Adrenal gland (tissue), 12 donors: ENCODE measurements around the gene TRPV3. TPM values are rescaled to one million over a fixed set of nuclear protein-coding genes. Genes with fewer than 3 reads are reported as not detected.

Experiments
- DNase-seq, 7 donors: peaks; one replicate each; pipeline ENCODE4 v3.0.0-alpha.2; 2019 to 2020
- H3K27ac ChIP-seq, 5 donors: fragments of 200-600 bp; sonication (generic) in 4 of 5; 1 replicate in 3 of 5; 2 replicates in 2 of 5; pipeline versions ENCODE4 v1.5.1 to v1.8.0; 2016 to 2020; ENCODE audit warnings: mild to moderate bottlenecking in 1 of 5
- H3K27me3 ChIP-seq: fragments of 200-600 bp; 2 replicates; pipeline ENCODE4 v1.8.0; 2021
- H3K36me3 ChIP-seq, 2 donors: fragments of 200-600 bp; replicated peaks in 1 of 2; 1 replicate in 1 of 2; 2 replicates in 1 of 2; pipeline versions ENCODE4 v1.5.1 to v1.8.0; 2018 to 2022
- H3K4me1 ChIP-seq, 2 donors: fragments of 200-600 bp; replicated peaks in 1 of 2; 1 replicate in 1 of 2; 2 replicates in 1 of 2; pipeline versions ENCODE4 v1.5.1 to v1.8.0; 2018 to 2021
- H3K4me3 ChIP-seq, 4 donors: fragments of 200-600 bp; sonication (generic) in 3 of 4; one replicate each; pipeline ENCODE4 v1.5.1; 2016 to 2018
- H3K9me3 ChIP-seq, 3 donors: fragments of 200-600 bp; sonication (generic) in 1 of 3; replicated peaks in 1 of 3; 1 replicate in 2 of 3; 2 replicates in 1 of 3; pipeline versions ENCODE4 v1.5.1 to v1.8.0; 2016 to 2021
- CTCF ChIP-seq, 6 experiments: fragments of 450-650 bp in 4 of 6; fragments of 200-600 bp in 2 of 6; sonication (generic) in 1 of 6; IDR thresholded peaks; 1 replicate in 5 of 6; 2 replicates in 1 of 6; pipeline versions ENCODE4 v1.5.1 to v1.8.0; 2016 to 2021; ENCODE audit warnings: antibody characterized with exemption in 6 of 6, mild to moderate bottlenecking in 2 of 6, moderate library complexity in 1 of 6
- POLR2A ChIP-seq, 2 donors: fragments of 450-650 bp; IDR thresholded peaks; one replicate each; pipeline ENCODE4 v1.6.1; 2017; ENCODE audit warnings: antibody characterized with exemption in 2 of 2, mild to moderate bottlenecking in 2 of 2, moderate library complexity in 1 of 2
- WGBS, 4 donors: extraction: QIAGEN DNeasy Blood & Tissue Kit in 2 of 4; methylation state at CpG; one replicate each; pipeline versions ENCODE4 v1.1.5 to v1.1.7; 2013 to 2017; 5-methylcytosine and 5-hydroxymethylcytosine counted together
- intact Hi-C, 2 donors: fragments of 100-400 bp; cut with DNase I; formaldehyde crosslinking; loops; one replicate each; pipeline versions ENCODE4 v1.14.1 to v1.15.0; 2022 to 2023
- polyA plus RNA-seq, 3 donors: library from polyadenylated mRNA; stranded (reverse); fragments of 200-250 nt in 2 of 3; fragments of 350-450 nt in 1 of 3; fragmentation: Illumina TruSeq in 1 of 3; extraction: RNeasy Lipid Tissue Mini Kit (QIAGEN cat#74804) in 1 of 3; gene quantifications; one replicate each; pipeline ENCODE4 v1.2.3, GENCODE V29; 2013 to 2014
- total RNA-seq, 9 donors: library from RNA; depleted of rRNA in 4 of 9; stranded (reverse); fragments of >200 nt in 4 of 9; fragments of 120-200 nt in 1 of 9; fragmentation: NEBNext Ultra II Directional in 1 of 9; extraction: Animal tissue kit (Norgen Biotek cat#: 25700) in 1 of 9; gene quantifications; one replicate each; pipeline versions ENCODE4 v1.1.0 to v1.2.4, GENCODE V29; 2013 to 2023
- donor health status: healthy with polysubstance abuse.
- donor health status: Bipolar disorder and iron deficiency.
- donor health status: DM: yes; HTN: yes; CAD: no.
- donor health status: DM: no; HTN: no; CAD: no.
- donor health status: DM: no; HTN: no; CAD: no.
- donor health status: DM: yes; HTN: yes; CAD: no.

The TRPV3 gene
- total and polyA plus RNA-seq, 12 donors = 0.14 to 1.4 (median 0.41) TPM

- WGBS, 4 donors = 52 to 63% (median 55%) methylated on average over 7 to 11 of the region's 11 CpGs
- H3K27ac ChIP-seq = no peak overlapping the region
- no peak for DNase-seq
- intact Hi-C loops = no loop called here
- H3K36me3 ChIP-seq = no peaks in the 10 kb centered on the region
- H3K27me3 ChIP-seq = no peaks in the 10 kb centered on the region
- H3K4me3 ChIP-seq = no peak overlapping the region
- no peaks in the 10 kb centered on the region for H3K4me1 ChIP-seq
- H3K9me3 ChIP-seq = no peaks in the 10 kb centered on the region
- no peak for TF ChIP-seq CTCF (IDR thresholded peaks at IDR 0.05)
- no peak for TF ChIP-seq POLR2A (IDR thresholded peaks at IDR 0.05)
Measured at GRCh38 chr17:3528880-3529511, 28.6 kb downstream of the TRPV3 start.

DNA sequence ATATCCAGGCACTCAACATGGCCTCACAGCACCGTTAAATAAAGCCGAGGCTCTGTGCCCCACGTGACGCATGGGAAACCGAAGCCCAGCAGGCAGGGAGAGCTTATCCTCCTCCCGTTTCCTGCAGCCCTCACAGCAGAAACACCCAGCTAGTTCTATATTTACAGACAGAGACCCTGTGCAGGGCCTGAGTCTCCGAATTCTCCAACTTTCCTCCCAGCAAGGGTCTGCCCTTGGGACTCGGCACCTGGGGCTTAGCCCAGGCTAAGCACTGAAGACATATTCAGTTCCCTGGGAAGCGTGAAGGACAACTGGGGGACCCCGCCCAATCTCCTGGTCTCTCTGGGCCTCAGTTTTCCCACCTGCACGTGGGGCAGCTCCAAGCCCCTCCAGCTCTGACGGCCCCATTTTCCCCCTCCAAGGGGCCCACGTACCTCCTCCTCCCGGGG is 29.2 kb downstream of the TRPV3 start:
- H3K27me3 ChIP-seq = no peaks in the 10 kb centered on the region
- TF ChIP-seq CTCF (IDR thresholded peaks at IDR 0.05) (no peak), POLR2A (IDR thresholded peaks at IDR 0.05) (no peak)
- H3K9me3 ChIP-seq = no peaks in the 10 kb centered on the region
- 74 to 85% (median 75%) methylated on average over 12 to 14 of the region's 14 CpGs for WGBS, 4 donors
- no peaks in the 10 kb centered on the region for H3K4me1 ChIP-seq
- H3K4me3 ChIP-seq = no peak overlapping the region
- no peak overlapping the region for H3K27ac ChIP-seq
- no peaks in the 10 kb centered on the region for H3K36me3 ChIP-seq
- intact Hi-C loops = no loop called here
- no peak for DNase-seq

DNA sequence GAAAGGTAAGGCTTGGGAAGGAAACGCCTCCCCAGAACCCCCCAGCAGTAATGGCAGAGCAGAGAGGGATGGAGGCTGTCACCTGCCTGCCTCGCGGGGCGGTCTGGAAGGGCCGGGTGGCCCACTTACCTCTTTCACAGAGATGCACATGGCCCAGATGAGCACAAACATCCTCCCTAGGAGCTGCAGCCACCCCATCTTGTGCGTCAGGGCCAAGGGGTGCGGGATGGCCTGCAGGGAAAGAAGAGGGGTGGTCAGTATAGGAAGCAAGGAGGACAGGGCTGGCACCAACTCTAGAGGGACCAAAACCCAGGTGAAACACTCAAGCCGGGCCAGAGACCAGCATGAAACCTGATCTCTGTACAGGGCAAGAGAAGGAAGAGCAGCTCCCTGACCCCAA is 29.7 kb downstream of the TRPV3 start:
- no peak for DNase-seq
- H3K27ac ChIP-seq = no peak overlapping the region
- H3K4me3 ChIP-seq = no peak overlapping the region
- no peaks in the 10 kb centered on the region for H3K9me3 ChIP-seq
- no peaks in the 10 kb centered on the region for H3K4me1 ChIP-seq
- H3K36me3 ChIP-seq = no peaks in the 10 kb centered on the region
- 77 to 96% (median 91%) methylated on average over 8 of the region's 8 CpGs for WGBS, 4 donors
- TF ChIP-seq CTCF (IDR thresholded peaks at IDR 0.05) (no peak), POLR2A (IDR thresholded peaks at IDR 0.05) (no peak)
- no peaks in the 10 kb centered on the region for H3K27me3 ChIP-seq
- intact Hi-C loops = no loop called here

- 82 to 91% (median 88%) methylated on average over 5 of the region's 5 CpGs for WGBS, 4 donors
- no peak for TF ChIP-seq CTCF (IDR thresholded peaks at IDR 0.05)
- TF ChIP-seq POLR2A (IDR thresholded peaks at IDR 0.05) = no peak
- no peak overlapping the region for H3K4me3 ChIP-seq
- H3K36me3 ChIP-seq = no peaks in the 10 kb centered on the region
- no peak overlapping the region for H3K27ac ChIP-seq
- intact Hi-C loops = no loop called here
- no peaks in the 10 kb centered on the region for H3K9me3 ChIP-seq
- DNase-seq = no peak
- H3K4me1 ChIP-seq = no peaks in the 10 kb centered on the region
- H3K27me3 ChIP-seq = no peaks in the 10 kb centered on the region
Measured at GRCh38 chr17:3527468-3527867, 30.1 kb downstream of the TRPV3 start.
